IMR-90 (cell line): ENCODE results near the gene WFDC6. TPM values are rescaled to one million over a fixed set of nuclear protein-coding genes. Genes with fewer than 3 reads are reported as not detected.
"Not testable (repeated sequence)": the region's sequence is repeated elsewhere in the genome, so short reads cannot be mapped to it uniquely, and the experiment has no call there.

Experiments
- ATAC-seq: fragments of 200-7000 bp; cut with Tn5 transposase; 2 replicates; pipeline ENCODE4 v1.9.1; 2020; ENCODE audit warnings: low read depth, mild to moderate bottlenecking, moderate library complexity
- BruUV-seq: library from RNA; stranded (reverse); fragments of 400-500 nt; replicated peaks from 2 replicates; lab custom pipeline; 2021; lab: Mats Ljungman, UMichigan
- CTCF ChIA-PET: fragments of 300-600 bp; formaldehyde crosslinking; extraction: SDS; loops from one replicate; lab custom pipeline; 2021; ENCODE audit warnings: antibody characterized with exemption; lab: Yijun Ruan, JAX
- POLR2A ChIA-PET: fragments of 300-600 bp; sonication (Branson Sonifier 250); formaldehyde crosslinking; loops from one replicate; lab custom pipeline; 2022; ENCODE audit warnings: antibody characterized with exemption; ENCODE audit not compliant: unreplicated experiment; lab: Charles Lee
- DNase-seq: peaks from one replicate; pipeline ENCODE4 v3.0.0; 2013
- H2AFZ ChIP-seq: replicated peaks from 2 replicates; pipeline ENCODE3; 2013; ENCODE audit warnings: low read length, mild to moderate bottlenecking; ENCODE audit not compliant: poor library complexity
- H2AK5ac ChIP-seq: 2 replicates; pipeline ENCODE4 v1.6.1; 2013; ENCODE audit warnings: low read depth, low read length, inconsistent platforms
- H2AK9ac ChIP-seq: replicated peaks from 2 replicates; pipeline ENCODE3; 2013; ENCODE audit warnings: mild to moderate bottlenecking, low read depth, low read length, moderate library complexity; ENCODE audit not compliant: poor library complexity
- H2BK120ac ChIP-seq: 2 replicates; pipeline ENCODE4 v1.6.1; 2013; ENCODE audit warnings: low read depth, low read length, inconsistent platforms
- H2BK15ac ChIP-seq: 3 replicates; pipeline ENCODE4 v1.6.1; 2013; ENCODE audit warnings: low read depth, low read length, inconsistent platforms
- H2BK20ac ChIP-seq: 2 replicates; pipeline ENCODE4 v1.6.1; 2013; ENCODE audit warnings: low read depth, mild to moderate bottlenecking, inconsistent platforms, low read length, moderate library complexity
- H2BK5ac ChIP-seq: 2 replicates; pipeline ENCODE4 v1.6.1; 2013; ENCODE audit warnings: mild to moderate bottlenecking, low read depth, low read length, inconsistent platforms; ENCODE audit not compliant: poor library complexity, severe bottlenecking
- H3K14ac ChIP-seq: replicated peaks from 2 replicates; pipeline ENCODE4 v1.6.1; 2013; ENCODE audit warnings: low read depth, low read length, inconsistent platforms
- H3K18ac ChIP-seq: 2 replicates; pipeline ENCODE4 v1.6.1; 2013; ENCODE audit warnings: low read depth, low read length, control low read depth
- H3K23ac ChIP-seq: 2 replicates; pipeline ENCODE4 v1.6.1; 2013; ENCODE audit warnings: low read depth, low read length, inconsistent platforms
- H3K27ac ChIP-seq: 2 replicates; pipeline ENCODE4 v1.5.1; 2013; ENCODE audit warnings: mild to moderate bottlenecking, control low read depth, low read length; ENCODE audit not compliant: insufficient read depth
- H3K27me3 ChIP-seq: 2 replicates; pipeline ENCODE4 v1.6.1; 2013; ENCODE audit warnings: low read length; ENCODE audit not compliant: control insufficient read depth, insufficient read depth
- H3K36me3 ChIP-seq: 2 replicates; pipeline ENCODE4 v1.6.1; 2013; ENCODE audit warnings: low read length, mixed read lengths; ENCODE audit not compliant: control insufficient read depth, insufficient read depth
- H3K4ac ChIP-seq: 2 replicates; pipeline ENCODE4 v1.6.1; 2013; ENCODE audit warnings: low read depth, low read length, inconsistent platforms
- H3K4me1 ChIP-seq: 2 replicates; pipeline ENCODE4 v1.6.1; 2013; ENCODE audit warnings: low read length, mixed read lengths; ENCODE audit not compliant: control insufficient read depth, insufficient read depth
- H3K4me2 ChIP-seq: 2 replicates; pipeline ENCODE4 v1.6.1; 2013; ENCODE audit warnings: low read depth, mild to moderate bottlenecking, control low read depth, low read length, moderate library complexity
- H3K4me3 ChIP-seq: 2 replicates; pipeline ENCODE4 v1.5.1; 2013; ENCODE audit warnings: low read depth, mild to moderate bottlenecking, control low read depth, low read length, moderate library complexity; ENCODE audit not compliant: insufficient read depth
- H3K56ac ChIP-seq: 2 replicates; pipeline ENCODE4 v1.6.1; 2013; ENCODE audit warnings: low read length, inconsistent platforms; ENCODE audit not compliant: insufficient read depth; ENCODE audit errors: extremely low read depth
- H3K79me1 ChIP-seq, 2 experiments: 2 replicates each; pipeline ENCODE4 v1.6.1; 2013; ENCODE audit warnings: low read length in 2 of 2, inconsistent platforms in 1 of 2, low read depth in 1 of 2
- H3K9ac ChIP-seq: 2 replicates; pipeline ENCODE4 v1.6.1; 2013; ENCODE audit warnings: low read depth, low read length, control low read depth
- H3K9me1 ChIP-seq: 2 replicates; pipeline ENCODE4 v1.6.1; 2013; ENCODE audit warnings: low read length, inconsistent platforms; ENCODE audit not compliant: insufficient read depth
- H3K9me3 ChIP-seq: 2 replicates; pipeline ENCODE4 v1.6.1; 2013; ENCODE audit warnings: low read length; ENCODE audit not compliant: control insufficient read depth, insufficient read depth
- H4K20me1 ChIP-seq: 2 replicates; pipeline ENCODE4 v1.6.1; 2013; ENCODE audit warnings: low read length, inconsistent platforms; ENCODE audit not compliant: insufficient read depth
- H4K5ac ChIP-seq: 2 replicates; pipeline ENCODE4 v1.6.1; 2013; ENCODE audit warnings: mild to moderate bottlenecking, low read depth, low read length, control low read depth
- H4K8ac ChIP-seq, 2 experiments: 2 replicates each; pipeline ENCODE4 v1.6.1; 2013; ENCODE audit warnings: low read depth in 2 of 2, low read length in 2 of 2, control low read depth in 1 of 2, inconsistent platforms in 1 of 2
- H4K91ac ChIP-seq: 2 replicates; pipeline ENCODE4 v1.6.1; 2013; ENCODE audit warnings: low read depth, low read length, inconsistent platforms; ENCODE audit not compliant: insufficient read depth
- MXI1 ChIP-seq: IDR thresholded peaks from 2 replicates; pipeline ENCODE4 v1.6.1; 2012; ENCODE audit warnings: low read depth, mild to moderate bottlenecking, low read length, moderate library complexity, borderline replicate concordance
- RCOR1 ChIP-seq: IDR thresholded peaks from 2 replicates; pipeline ENCODE4 v1.6.1; 2012; ENCODE audit warnings: mild to moderate bottlenecking, low read length, improper control_type of control experiment; ENCODE audit not compliant: insufficient replicate concordance
- RFX5 ChIP-seq: IDR thresholded peaks from 2 replicates; pipeline ENCODE4 v1.8.0; 2012; ENCODE audit warnings: low read depth, mild to moderate bottlenecking, low read length, moderate library complexity
- WGBS, 2 experiments: methylation state at CpG; one replicate each; pipeline versions ENCODE4 v1.1.5 to v1.1.7; 2013; ENCODE audit warnings: missing lambda C conversion rate in 2 of 2; ENCODE audit not compliant: insufficient read length in 1 of 2; ENCODE audit errors: extremely low coverage in 2 of 2; 5-methylcytosine and 5-hydroxymethylcytosine counted together
- dilution Hi-C: fragments of 300-500 bp; cut with HindIII; formaldehyde crosslinking; loops from one replicate; pipeline ENCODE4 v1.14.3; 2018; ENCODE audit warnings: low sequenced_read_pairs; ENCODE audit not compliant: unreplicated experiment
- in situ Hi-C: fragments of 300-500 bp; cut with MboI; formaldehyde crosslinking; loops from 3 replicates; pipeline ENCODE4 v1.14.3; 2019; ENCODE audit warnings: low sequenced_read_pairs, inconsistent platforms, mixed read lengths
- intact Hi-C: fragments of 100-400 bp; cut with micrococcal nuclease; formaldehyde crosslinking; loops from 2 replicates; pipeline ENCODE4 v1.10.0; 2022
- polyA plus RNA-seq, 3 experiments: library from polyadenylated mRNA; depleted of rRNA; stranded (reverse); fragments of >200 nt; gene quantifications; 2 replicates each; pipeline ENCODE4 v1.2.3, GENCODE V29; 2012; ENCODE audit warnings: low replicate concordance in 1 of 3
- total RNA-seq: library from RNA; depleted of rRNA; stranded (reverse); fragments of >200 nt; gene quantifications from 2 replicates; pipeline ENCODE4 v1.2.3, GENCODE V29; 2012

WFDC6 gene
- total and polyA plus RNA-seq, 2 of the 4 experiments (the other 2 are of a cell fraction), result not detected

- H3K9me1 ChIP-seq, result no peaks in the 10 kb centered on the region
- dilution Hi-C loops, result no loop called here
- no peak overlapping the region for H4K91ac ChIP-seq
- BruUV-seq, result no TSS peak
- H3K14ac ChIP-seq, result no peak overlapping the region
- POLR2A ChIA-PET, result no interaction called here
- no peak for ATAC-seq
- no peaks in the 10 kb centered on the region for H3K9me3 ChIP-seq
- no peak overlapping the region for H3K56ac ChIP-seq
- no peak overlapping the region for H2BK15ac ChIP-seq
- H3K4me3 ChIP-seq, result no peak overlapping the region
- no CpG with 5 or more reads among the region's 2 CpGs for WGBS, 2 experiments
- no peak overlapping the region for H3K9ac ChIP-seq
- no peak for TF ChIP-seq MXI1
- TF ChIP-seq RFX5, result no peak
- TF ChIP-seq RCOR1, result no peak
- no peak overlapping the region for H2AFZ ChIP-seq
- no peak overlapping the region for H3K18ac ChIP-seq
- H3K4me1 ChIP-seq, result no peaks in the 10 kb centered on the region
- no peak overlapping the region for H2AK9ac ChIP-seq
- no peak overlapping the region for H2BK5ac ChIP-seq
- H3K4me2 ChIP-seq, result no peak overlapping the region
- H4K8ac ChIP-seq, result no peak overlapping the region
- no peak overlapping the region for H3K27ac ChIP-seq
- no peaks in the 10 kb centered on the region for H3K79me1 ChIP-seq
- no peak overlapping the region for H3K23ac ChIP-seq
- intact Hi-C loops, result no loop called here
- no peak for DNase-seq
- no peak overlapping the region for H2BK120ac ChIP-seq
- H3K36me3 ChIP-seq, result no peaks in the 10 kb centered on the region
- H3K27me3 ChIP-seq, result no peaks in the 10 kb centered on the region
- no peak overlapping the region for H4K5ac ChIP-seq
- H2BK20ac ChIP-seq, result no peak overlapping the region
- no peak overlapping the region for H2AK5ac ChIP-seq
- no peak overlapping the region for H3K4ac ChIP-seq
- in situ Hi-C loops, result no loop called here
- CTCF ChIA-PET, result no interaction called here
- H4K20me1 ChIP-seq, result no peaks in the 10 kb centered on the region
Observed at GRCh38 chr20:45588800-45589199, 49.5 kb upstream of the WFDC6 start.

DNA sequence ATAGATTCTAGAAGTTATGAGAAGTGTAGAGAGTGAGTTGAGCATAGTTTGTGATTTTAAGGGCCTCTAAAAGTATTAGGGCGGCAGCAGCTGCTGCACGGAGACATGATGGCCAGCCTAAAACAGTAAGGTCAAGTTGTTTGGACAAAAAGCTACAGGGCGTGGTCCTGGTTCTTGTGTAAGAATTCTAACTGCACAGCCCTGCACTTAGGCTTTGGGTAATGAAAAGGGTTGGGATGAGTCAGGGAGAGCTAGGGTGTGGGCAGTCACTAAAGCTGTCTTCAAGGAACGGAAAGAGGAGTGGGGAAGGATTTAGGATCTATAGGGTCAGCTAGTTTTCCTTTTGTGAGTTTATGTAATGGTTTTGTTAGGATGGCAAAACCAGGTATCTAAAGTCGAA is 46.7 kb upstream of the WFDC6 start:
- H2BK20ac ChIP-seq, DNase-seq, H4K91ac ChIP-seq, dilution Hi-C loops, H2BK5ac ChIP-seq, H3K14ac ChIP-seq, H3K9me1 ChIP-seq, H3K27me3 ChIP-seq, H3K4me2 ChIP-seq, H2BK15ac ChIP-seq, H3K4ac ChIP-seq, H3K23ac ChIP-seq, BruUV-seq, H2AK5ac ChIP-seq, H3K56ac ChIP-seq, H3K4me1 ChIP-seq, H3K9ac ChIP-seq, H2AK9ac ChIP-seq, CTCF ChIA-PET, in situ Hi-C loops, H2BK120ac ChIP-seq, H4K5ac ChIP-seq, H4K8ac ChIP-seq, intact Hi-C loops, H3K4me3 ChIP-seq, H3K36me3 ChIP-seq, POLR2A ChIA-PET, H3K79me1 ChIP-seq, ATAC-seq, H4K20me1 ChIP-seq, H3K9me3 ChIP-seq, H2AFZ ChIP-seq, H3K18ac ChIP-seq, H3K27ac ChIP-seq: not testable (repeated sequence)
- 89% methylated on average over 2 of the region's 5 CpGs; no CpG with 5 or more reads in 1 of the 2 experiments for WGBS, 2 experiments
